ENCODE measurements around the gene THOC5. TPM values are rescaled to one million over a fixed set of nuclear protein-coding genes. Genes with fewer than 3 reads are reported as not detected.

THOC5 gene
- total RNA-seq, 4 donors from 2014 or later: 38.6 to 56.1 (median 48.6) TPM

DNA sequence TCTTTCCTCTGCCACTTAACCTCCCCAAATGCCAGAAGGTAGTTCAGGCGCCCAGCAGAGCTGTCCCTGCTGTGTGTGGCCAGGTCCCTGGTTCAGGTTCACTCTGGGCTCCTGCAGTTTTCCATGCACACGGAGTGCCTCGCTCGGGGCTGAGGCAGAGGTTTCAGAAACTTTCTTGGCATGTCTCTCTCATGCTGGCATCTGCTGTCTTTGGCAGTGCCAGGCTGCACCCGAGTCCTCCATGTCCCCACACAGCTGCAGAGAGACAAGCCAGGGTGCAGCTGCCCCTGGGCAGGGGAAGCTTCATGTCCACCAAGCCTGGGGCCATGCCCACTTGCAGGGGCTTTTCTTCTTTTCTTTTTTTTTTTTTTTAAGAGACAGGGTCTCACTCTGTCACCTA lies 80.6 kb downstream of the THOC5 start:
- intact Hi-C loops (cut with DNase I): no loop called here
- peaks cover 0 to 53% (median 0%) of the 10 kb centered on the region in 4 donors for H3K27me3 ChIP-seq

DNA sequence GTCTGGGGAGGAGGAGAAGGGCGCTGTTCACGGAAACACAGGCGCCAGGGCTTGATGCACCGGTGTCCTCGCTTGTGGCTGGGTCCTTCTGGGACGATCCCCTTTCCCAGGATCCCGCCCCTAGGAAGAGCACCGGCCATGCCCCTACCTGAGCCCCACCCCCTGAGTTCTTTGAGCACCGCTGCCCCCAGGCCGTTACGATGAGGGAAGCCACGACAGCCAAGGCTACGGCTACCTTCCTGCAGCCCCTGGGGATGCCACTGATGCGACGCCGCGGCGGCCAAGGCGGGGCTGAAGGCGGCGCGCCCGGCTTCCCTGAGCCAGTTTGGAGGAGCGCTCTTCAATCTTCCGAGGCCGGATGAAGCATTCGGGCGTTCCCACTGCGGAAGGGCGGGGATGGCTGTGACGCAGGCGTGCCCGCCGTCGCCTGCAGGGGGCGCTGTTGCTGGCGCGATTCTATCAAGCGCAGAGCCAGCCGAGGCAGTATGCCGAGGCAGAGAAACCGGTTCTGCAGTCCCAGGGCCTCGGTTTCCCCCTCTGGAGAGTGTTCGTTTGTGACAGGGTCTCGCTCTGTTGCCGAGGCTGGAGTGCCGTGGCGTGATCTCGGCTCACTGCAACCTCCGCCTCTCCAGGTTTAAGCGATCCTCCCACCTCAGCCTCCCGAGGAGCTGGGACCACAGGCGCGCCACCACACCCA lies 83.2 kb downstream of the THOC5 start:
- Histone ChIP-seq H3K9me3 (no peaks in the 10 kb centered on the region), H3K4me1 (peaks cover 10 to 12% (median 10%) of the 10 kb centered on the region in 4 donors), H3K4me3 (peak overlapping the region; percentile 28 to 55 (median 32)), H3K27ac (replicated peaks in 1 of 4) (no peak overlapping the region), H3K36me3 (no peaks in the 10 kb centered on the region), H3K27me3 (peaks cover 0 to 49% (median 0%) of the 10 kb centered on the region in 4 donors)
- WGBS: 20% methylated on average over 47 of the region's 54 CpGs
- intact Hi-C loops (cut with DNase I): no loop called here
- TF ChIP-seq POLR2AphosphoS5 (IDR thresholded peaks at IDR 0.05): peak in 1 of 2 donors; percentile 48
- no peak for TF ChIP-seq POLR2A (IDR thresholded peaks at IDR 0.05; ENCODE audit: low read depth)
- no peak for TF ChIP-seq EP300 (IDR thresholded peaks at IDR 0.05)
- TF ChIP-seq, protein P1, sequence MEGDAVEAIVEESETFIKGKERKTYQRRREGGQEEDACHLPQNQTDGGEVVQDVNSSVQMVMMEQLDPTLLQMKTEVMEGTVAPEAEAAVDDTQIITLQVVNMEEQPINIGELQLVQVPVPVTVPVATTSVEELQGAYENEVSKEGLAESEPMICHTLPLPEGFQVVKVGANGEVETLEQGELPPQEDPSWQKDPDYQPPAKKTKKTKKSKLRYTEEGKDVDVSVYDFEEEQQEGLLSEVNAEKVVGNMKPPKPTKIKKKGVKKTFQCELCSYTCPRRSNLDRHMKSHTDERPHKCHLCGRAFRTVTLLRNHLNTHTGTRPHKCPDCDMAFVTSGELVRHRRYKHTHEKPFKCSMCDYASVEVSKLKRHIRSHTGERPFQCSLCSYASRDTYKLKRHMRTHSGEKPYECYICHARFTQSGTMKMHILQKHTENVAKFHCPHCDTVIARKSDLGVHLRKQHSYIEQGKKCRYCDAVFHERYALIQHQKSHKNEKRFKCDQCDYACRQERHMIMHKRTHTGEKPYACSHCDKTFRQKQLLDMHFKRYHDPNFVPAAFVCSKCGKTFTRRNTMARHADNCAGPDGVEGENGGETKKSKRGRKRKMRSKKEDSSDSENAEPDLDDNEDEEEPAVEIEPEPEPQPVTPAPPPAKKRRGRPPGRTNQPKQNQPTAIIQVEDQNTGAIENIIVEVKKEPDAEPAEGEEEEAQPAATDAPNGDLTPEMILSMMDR (IDR thresholded peaks at IDR 0.05): peak; percentile 60 to 79 (median 67)
- no peak for DNase-seq (ENCODE audit: extremely low spot score)

More for the DNA sequence above, 80.6 kb downstream of the THOC5 start:
- 80% methylated on average over 1 of the region's 5 CpGs for WGBS
- Histone ChIP-seq H3K27ac (replicated peaks in 1 of 4) (no peak overlapping the region), H3K4me3 (no peak overlapping the region), H3K36me3 (no peaks in the 10 kb centered on the region), H3K9me3 (no peaks in the 10 kb centered on the region), H3K4me1 (peaks cover 10 to 17% (median 11%) of the 10 kb centered on the region in 4 donors)
- no peak for DNase-seq (ENCODE audit: extremely low spot score)
- TF ChIP-seq EP300 (IDR thresholded peaks at IDR 0.05): no peak
- TF ChIP-seq, protein P1 (IDR thresholded peaks at IDR 0.05): no peak
- no peak for TF ChIP-seq POLR2A (IDR thresholded peaks at IDR 0.05; ENCODE audit: low read depth)
- TF ChIP-seq POLR2AphosphoS5 (IDR thresholded peaks at IDR 0.05): no peak

DNA sequence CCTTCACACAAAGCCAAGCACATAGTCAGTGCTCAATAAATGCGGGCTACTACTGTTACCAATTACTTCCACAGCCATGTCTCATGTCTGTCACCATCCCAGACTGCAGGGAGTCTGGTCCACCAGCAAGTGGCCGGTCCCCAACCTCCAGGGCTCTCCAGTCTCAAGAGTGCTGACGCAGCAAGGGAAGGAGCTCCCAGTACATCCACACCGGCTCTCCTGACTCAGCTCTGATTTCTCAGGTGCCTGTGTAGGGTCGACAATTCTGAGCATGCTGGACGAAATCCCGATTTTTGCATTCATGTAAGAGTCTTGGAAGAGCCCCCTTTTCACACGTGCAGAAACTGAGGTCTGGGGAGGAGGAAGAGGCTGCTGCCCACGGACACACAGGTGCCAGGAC lies 83.8 kb downstream of the THOC5 start:
- DNase-seq (ENCODE audit: extremely low spot score): no peak
- H3K27me3 ChIP-seq: peaks cover 0 to 43% (median 0%) of the 10 kb centered on the region in 4 donors
- intact Hi-C loops (cut with DNase I): no loop called here
- peaks cover 10 to 12% (median 10%) of the 10 kb centered on the region in 4 donors for H3K4me1 ChIP-seq
- 75% methylated on average over 2 of the region's 9 CpGs for WGBS
- no peaks in the 10 kb centered on the region for H3K9me3 ChIP-seq
- no peaks in the 10 kb centered on the region for H3K36me3 ChIP-seq
- peak overlapping the region in 2 of 4 donors; percentile 35 to 55 for H3K4me3 ChIP-seq
- TF ChIP-seq POLR2AphosphoS5 (IDR thresholded peaks at IDR 0.05) (no peak), EP300 (IDR thresholded peaks at IDR 0.05) (no peak), POLR2A (IDR thresholded peaks at IDR 0.05; ENCODE audit: low read depth) (no peak)
- TF ChIP-seq, protein P1 (IDR thresholded peaks at IDR 0.05): no peak
- no peak overlapping the region for H3K27ac ChIP-seq (replicated peaks in 1 of 4)

DNA sequence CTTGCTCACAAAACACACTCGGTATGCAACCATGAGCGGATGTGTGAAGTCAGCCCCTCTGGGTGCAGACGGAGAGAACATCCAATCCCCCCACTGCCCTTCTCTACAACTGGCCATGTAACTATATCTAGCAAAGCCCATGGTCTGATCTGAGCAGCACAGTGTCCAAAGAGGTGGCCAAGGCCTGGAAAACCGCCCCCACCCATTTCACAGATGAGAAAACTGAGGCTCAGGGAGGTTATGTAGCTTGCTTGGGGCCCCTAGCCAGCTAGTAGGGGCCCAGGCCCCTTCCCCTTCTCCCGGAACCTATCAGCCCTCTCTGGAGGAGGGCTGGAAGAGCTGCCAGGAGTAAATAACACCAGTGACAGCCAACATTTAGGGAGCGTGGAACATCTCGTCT lies 89.0 kb downstream of the THOC5 start:
- no peak overlapping the region for H3K4me3 ChIP-seq
- H3K27ac ChIP-seq (replicated peaks in 1 of 4): no peak overlapping the region
- no peaks in the 10 kb centered on the region for H3K36me3 ChIP-seq
- no peaks in the 10 kb centered on the region for H3K4me1 ChIP-seq
- no peaks in the 10 kb centered on the region for H3K9me3 ChIP-seq
- H3K27me3 ChIP-seq: peaks cover 0 to 10% (median 0%) of the 10 kb centered on the region in 4 donors
- 80% methylated on average over 5 of the region's 7 CpGs for WGBS
- intact Hi-C loops (cut with DNase I): no loop called here
- TF ChIP-seq POLR2A (IDR thresholded peaks at IDR 0.05; ENCODE audit: low read depth) (no peak), EP300 (IDR thresholded peaks at IDR 0.05) (no peak), POLR2AphosphoS5 (IDR thresholded peaks at IDR 0.05) (no peak)
- TF ChIP-seq, protein P1 (IDR thresholded peaks at IDR 0.05): no peak
- DNase-seq (ENCODE audit: extremely low spot score): no peak

Measured in esophagus muscularis mucosa (tissue), 4 donors.